HG02885 (cell line): ENCODE results near the gene CNGA3.
A peak's percentile ranks its signal among the peaks of the same experiment; 100 is the strongest.
"Not testable (repeated sequence)": the region's sequence is repeated elsewhere in the genome, so short reads cannot be mapped to it uniquely, and the experiment has no call there.

Experiments
- ATAC-seq: cut with Tn5 transposase; IDR thresholded peaks from one replicate; pipeline ENCODE4 v1.9.1; 2021; ENCODE audit warnings: mild to moderate bottlenecking; ENCODE audit not compliant: unreplicated experiment, poor library complexity

Gene CNGA3

GRCh38 chr2:98393354-98393753 lies 47.1 kb downstream of the CNGA3 start:
- no peak for ATAC-seq

DNA sequence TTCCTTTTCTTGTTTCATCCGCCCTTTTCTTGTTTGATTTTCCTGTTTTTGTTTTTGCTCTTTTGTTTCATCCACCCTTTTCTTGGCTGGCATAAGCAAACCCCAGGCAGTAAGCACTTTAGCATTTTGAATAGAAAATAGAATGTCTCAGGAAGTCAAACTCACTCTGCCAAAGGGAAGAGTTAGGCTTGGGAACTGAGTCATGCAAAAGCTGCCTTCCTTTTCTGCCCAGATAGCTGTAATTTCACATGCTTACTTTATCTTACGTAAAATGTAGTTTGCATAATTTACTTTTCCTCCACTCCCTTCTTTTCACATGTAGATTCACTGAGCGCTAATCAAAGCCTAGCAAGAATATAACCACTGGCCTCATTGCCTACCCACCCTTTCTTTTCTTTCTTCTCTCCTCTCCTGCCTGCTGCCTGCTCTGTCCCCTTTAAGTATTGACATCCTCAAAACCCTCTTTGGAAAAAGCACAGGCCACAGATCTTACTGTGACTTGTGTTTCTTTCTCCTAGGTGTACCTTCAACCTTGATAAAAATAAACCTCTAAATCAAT lies 48.4 kb downstream of the CNGA3 start:
- ATAC-seq, result no peak

DNA sequence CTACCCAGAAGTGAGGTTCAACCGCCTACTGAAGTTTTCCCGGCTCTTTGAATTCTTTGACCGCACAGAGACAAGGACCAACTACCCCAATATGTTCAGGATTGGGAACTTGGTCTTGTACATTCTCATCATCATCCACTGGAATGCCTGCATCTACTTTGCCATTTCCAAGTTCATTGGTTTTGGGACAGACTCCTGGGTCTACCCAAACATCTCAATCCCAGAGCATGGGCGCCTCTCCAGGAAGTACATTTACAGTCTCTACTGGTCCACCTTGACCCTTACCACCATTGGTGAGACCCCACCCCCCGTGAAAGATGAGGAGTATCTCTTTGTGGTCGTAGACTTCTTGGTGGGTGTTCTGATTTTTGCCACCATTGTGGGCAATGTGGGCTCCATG lies 49.7 kb downstream of the CNGA3 start:
- ATAC-seq, result no peak

- ATAC-seq, result no peak
Observed at GRCh38 chr2:98396745-98397355, 50.6 kb downstream of the CNGA3 start.

DNA sequence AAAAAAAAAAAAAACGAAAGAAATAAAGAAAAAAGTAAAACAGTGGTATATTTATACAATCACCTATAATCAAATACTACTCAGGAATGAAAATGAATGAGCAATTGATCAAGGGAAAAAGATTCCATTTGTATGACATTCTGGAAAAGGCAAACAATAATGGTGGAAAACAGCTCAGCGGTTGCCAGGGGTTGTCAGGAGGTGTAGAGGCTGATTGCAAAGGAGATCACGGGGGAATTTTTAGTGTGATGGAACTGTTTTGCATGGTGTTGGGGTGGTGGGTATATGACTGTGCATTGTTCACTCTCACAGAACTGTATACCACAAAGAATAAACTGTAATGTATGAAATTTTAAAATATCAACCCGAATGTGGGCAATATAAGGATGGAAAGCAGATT lies 52.9 kb downstream of the CNGA3 start:
- no peak for ATAC-seq

- ATAC-seq, result no peak
Observed at GRCh38 chr2:98403878-98404277, 57.6 kb downstream of the CNGA3 start.

GRCh38 chr2:98404556-98405250 lies 58.4 kb downstream of the CNGA3 start:
- no peak for ATAC-seq

DNA sequence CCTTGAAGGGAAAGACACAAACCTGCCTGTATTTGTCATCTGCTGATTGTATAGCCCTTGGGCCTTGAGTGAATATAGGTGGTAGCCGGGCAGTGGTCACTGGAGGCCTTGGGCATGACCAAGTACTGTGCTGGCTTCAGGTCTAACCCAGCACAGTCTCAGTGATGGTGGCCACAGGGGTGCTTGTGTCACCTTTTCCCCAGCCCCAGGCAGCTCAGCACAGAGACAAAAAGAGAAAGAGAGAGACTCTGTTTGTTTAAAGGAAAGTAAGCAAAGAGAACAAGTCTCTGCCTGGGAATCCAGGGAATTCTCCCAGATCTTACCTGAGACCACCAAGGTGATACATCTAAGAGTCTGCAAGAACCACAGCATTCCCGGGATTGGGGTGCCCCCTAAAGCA lies 59.0 kb downstream of the CNGA3 start:
- ATAC-seq, result no peak

DNA sequence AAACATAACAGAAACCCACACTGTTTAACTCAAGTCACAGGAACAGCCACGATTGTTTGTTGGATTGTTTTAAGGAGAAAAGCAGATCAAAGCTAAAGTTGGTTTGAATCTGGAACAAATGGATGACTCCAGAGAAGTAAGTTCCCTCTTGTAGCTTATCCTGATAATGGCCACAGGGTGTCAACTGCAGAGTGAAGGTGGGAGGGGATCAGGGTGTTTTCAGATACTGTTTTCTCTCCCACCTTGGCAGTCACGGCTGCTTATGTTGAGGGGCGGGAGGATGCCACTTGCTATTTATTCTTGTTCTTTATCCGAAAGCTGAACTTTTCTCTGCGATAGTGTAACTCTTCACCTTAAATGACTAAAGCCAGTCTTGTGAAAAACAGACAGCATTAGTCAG lies 61.9 kb downstream of the CNGA3 start:
- no peak for ATAC-seq

- ATAC-seq, result peak; percentile 80
Observed at GRCh38 chr2:98412751-98413458, 66.6 kb downstream of the CNGA3 start.

GRCh38 chr2:98414246-98414645 lies 68.0 kb downstream of the CNGA3 start:
- ATAC-seq, result not testable (repeated sequence)

DNA sequence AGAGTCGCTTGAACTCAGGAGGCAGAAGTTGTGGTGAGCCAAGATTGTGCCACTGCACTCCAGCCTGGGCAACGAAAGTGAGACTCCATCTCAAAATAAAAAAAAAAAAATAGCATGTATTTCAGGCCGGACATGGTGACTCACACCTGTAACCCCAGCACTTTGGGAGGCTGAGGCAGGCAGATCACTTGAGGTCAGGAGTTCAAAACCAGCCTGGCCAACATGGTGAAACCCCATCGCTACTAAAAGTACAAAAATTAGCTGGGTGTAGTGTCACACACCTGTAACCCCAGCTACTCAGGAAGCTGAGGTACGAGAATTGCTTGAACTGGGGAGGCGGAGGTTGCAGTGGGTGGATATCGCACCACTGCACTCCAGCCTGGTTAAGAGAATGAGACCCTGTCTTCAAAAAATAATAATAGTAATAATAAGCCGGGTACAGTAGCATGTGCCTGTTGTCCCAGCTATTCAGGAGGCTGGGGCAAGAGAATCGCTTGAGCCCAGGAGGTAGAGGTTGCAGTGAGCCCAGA lies 69.5 kb downstream of the CNGA3 start:
- not testable (repeated sequence) for ATAC-seq

GRCh38 chr2:98416383-98417159 lies 70.3 kb downstream of the CNGA3 start:
- ATAC-seq, result no peak

DNA sequence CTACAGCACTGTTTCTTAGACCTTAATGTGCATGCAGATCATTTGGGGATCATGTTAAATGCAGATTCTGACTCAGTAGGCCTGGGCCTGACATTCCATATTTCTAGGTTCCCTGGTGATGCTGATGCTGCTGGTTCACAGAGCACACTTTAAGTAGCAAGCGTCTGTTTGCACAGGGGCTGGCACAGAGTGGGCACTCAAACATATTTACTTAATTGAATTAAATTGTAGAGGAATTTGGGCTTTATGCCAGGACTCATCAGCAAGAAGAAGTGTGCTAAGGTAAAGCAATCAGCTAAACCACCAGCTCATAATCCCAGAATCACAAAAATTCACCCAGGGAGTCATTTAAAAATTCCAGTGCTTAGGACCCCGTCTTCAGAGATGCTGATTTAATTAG lies 73.3 kb downstream of the CNGA3 start:
- no peak for ATAC-seq

DNA sequence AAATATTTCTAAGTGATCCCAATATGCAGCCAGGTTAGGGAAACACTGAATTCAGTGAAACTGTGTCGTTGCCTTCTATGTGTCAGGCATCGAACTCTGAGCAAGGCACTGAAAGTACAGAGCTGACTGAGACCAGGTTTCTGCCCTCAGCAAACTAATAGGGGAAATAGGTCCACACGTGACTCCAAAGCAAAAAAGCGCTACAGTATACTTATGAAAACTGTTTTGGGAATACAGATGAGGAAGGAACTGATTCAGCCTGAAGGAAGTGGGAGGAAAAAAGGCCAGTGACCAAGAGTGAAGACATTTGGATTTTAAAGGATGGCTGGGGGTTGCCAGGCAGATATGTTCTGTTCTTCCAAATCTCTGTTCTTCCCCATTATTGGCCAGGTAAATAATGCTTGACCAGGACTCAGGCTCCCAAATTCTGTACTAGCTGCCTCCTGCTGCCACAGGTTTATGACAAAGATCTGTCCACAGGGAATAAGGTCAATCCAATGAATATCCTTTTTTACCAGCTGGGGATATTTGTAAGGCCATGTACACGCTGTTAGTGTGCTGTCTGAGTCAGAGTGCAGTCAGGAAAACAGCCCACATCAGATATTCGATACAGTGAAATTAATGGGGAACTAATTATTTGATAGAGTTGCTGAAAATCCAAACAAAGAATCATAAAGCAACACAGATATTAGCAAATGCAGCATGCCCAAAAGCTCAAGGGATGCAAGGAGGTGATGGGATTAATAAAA lies 73.9 kb downstream of the CNGA3 start:
- ATAC-seq, result no peak

GRCh38 chr2:98422449-98422848 lies 76.2 kb downstream of the CNGA3 start:
- no peak for ATAC-seq

GRCh38 chr2:98426771-98427170 lies 80.5 kb downstream of the CNGA3 start:
- no peak for ATAC-seq

- ATAC-seq, result no peak
Observed at GRCh38 chr2:98432145-98432544, 85.9 kb downstream of the CNGA3 start.

- ATAC-seq, result no peak
Observed at GRCh38 chr2:98433363-98433964, 87.2 kb downstream of the CNGA3 start.
